ENCODE data around the gene STAG1. TPM values are rescaled to one million over a fixed set of nuclear protein-coding genes. Genes with fewer than 3 reads are reported as not detected.
"Not testable (repeated sequence)": the region's sequence is repeated elsewhere in the genome, so short reads cannot be mapped to it uniquely, and the experiment has no call there.

STAG1 gene
- total RNA-seq (2014; rRNA removed; shearing (Covaris generic)), result 43.0 and 50.6 TPM in 2 replicates

DNA sequence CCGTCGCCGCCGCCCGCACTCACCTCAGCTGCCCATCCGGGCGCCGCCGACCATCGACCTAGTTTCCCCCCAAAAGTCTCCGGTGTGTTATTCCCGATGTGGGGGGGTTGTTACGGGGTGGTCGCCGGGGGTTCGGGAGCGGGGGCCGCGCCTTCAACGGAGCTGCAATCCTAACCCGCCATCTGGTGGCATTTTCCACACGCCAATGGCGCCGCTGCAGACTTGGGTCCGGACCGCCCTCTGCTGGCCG lies at the start of gene STAG1:
Gene STAG1 (minus strand): TSS at position 207 of the 250 bp plus-strand sequence. CDS start 121,480 bp downstream, outside the sequence.
- DNase-seq (ENCODE audit: low spot score), result no peak

DNA sequence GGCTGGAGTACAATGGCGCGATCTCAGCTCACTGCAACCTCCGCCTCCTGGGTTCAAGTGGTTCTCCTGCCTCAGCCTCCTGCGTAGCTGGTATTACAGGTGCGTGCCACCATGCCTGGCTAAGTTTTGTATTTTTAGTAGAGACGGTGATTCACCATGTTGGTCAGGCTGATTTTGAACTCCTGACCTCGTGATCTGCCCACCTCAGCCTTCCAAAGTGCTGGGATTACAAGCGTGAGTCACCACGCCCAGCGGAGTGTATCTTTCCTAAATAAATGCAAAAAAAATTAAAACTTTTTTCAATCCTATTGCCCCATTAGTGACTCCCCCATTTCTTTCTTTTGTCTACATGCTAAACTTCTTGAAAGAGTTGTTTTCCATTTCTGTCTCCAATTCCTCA lies 49.0 kb upstream of the STAG1 start:
- DNase-seq (ENCODE audit: low spot score), result peak; percentile 29

DNA sequence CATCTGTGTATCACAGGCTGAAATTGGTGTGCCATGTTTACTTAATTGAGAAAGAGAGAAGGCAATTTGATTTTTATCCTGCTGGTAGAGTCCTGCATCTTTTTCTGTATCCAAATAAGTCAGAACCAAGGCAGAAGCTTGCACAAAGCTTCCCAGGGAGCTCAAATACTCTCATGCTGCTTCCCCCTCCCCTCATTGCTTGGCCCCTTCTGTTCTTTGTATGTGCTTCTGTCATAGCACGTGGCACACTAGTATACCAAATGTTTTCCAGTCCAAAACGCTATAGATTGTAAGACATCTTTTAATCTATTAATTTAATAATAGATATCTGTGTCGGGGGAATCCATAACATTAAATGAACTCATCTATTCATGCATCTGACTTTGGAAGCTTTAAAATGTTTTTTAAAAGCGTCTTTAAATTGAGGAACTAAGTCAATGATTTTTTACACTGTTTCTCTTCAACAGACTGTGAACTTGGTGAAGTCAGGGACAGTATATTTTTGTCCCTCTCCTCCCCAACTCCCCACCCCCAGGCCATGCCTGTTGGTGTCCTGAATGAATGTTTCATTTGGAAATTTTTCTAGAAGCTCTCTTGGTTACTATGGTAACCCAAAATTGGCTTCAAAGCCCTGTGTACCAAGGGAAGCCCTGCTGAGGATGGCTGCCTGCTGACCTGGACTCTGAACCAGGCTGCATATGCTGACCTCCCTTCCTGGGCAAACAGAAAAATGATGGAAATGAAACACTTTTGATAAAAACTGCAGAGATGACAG lies 40.6 kb upstream of the STAG1 start:
- no peak for DNase-seq (ENCODE audit: low spot score)

DNA sequence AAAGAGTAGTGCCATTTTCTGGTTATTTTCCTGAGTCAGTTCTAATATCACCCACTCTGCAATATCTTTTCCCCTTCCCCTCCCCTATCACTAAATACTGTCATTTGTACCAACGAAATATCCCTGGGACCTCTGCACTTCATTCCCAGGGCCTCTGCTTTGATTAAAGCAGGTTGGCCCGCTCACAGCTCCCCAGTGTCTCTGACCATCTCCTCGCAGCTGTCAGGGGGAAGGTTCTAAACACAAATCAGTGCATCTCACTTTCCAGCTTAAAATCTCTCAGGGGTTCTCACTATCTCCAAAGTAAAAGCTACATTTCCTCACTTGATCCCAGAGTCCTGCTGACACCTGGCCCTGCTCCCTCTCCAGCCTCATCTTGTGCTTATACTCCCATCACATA lies 38.6 kb upstream of the STAG1 start:
- DNase-seq (ENCODE audit: low spot score), result no peak

DNA sequence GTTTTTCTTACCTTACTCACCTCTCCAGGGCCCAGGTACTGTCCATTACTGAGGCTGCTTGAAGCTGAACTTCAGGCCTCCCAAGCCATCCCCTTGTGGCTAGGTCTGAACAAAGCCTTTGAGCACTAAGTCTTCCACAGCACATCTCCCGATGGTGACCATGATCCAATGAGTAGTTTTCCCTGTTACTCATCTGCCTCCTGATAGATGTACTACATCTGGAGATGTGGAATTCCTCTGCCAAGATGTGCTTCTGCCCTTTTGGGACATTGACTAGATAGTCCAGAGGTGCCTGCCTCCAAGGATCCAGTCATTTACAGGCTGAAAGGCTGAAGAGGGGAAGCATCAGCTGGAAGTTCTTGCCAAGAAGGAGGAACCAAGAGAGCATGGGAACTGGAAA lies 37.8 kb upstream of the STAG1 start:
- DNase-seq (ENCODE audit: low spot score), result no peak

DNA sequence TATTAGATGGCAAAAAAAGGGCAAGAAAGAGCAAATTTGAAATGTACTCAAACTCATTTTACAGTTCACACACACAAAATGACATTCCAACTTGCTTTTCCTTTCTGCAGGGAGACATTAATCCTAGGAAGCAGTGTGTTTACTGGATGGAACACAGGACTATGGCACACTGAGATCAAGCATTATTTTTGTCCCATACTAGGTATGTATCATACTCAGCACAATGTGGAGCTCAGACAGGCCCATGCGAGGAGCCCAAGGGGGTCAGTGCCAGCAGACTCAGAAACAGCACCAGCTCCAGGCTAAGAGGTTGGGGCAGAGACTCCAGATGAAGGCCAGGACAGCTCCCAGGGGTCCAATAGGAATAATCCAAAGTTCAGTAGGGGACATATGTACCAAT lies 36.0 kb upstream of the STAG1 start:
- no peak for DNase-seq (ENCODE audit: low spot score)

DNA sequence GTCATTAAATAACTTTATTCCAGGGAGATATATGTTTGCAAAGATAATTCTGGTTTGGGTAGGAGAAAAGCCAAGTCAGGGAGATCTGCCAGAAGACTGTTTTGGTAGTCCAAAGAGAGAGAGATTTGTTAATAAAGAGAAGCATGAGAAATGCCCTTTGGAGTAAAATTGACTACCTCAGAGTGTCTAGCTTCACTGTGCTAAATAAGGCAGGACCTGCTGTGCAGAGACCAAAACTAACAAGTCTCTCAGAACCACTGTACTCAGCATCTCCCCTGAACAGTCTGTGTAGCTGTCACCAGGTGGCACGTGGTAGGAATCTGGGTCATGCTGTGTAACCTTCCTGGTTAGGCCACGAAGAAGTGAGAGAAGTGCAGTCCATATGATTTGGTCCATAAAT lies 35.2 kb upstream of the STAG1 start:
- DNase-seq (ENCODE audit: low spot score), result peak; percentile 48

DNA sequence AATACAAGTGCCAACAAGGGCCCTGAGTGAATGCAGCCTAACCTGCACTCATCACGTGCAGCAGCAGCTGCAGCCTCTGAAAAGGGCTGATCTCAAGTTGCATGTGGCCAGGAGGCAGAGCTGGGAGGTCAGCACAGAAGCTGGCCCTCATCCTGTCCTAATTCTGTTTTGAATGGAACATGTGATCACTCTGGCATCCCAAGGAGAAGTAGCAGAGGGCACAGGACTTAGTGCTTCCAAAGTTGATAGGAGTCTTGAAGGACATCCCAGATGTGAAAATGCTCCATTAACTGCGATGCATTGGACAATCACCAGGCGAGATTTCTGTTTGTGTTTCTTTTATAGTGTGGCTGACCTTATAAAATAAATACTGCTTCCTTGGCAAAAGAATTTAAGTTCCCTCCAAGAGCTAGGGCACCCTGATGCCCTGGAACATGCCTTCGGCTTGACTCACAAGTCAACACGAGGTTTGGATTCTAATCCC lies 31.6 kb upstream of the STAG1 start:
- DNase-seq (ENCODE audit: low spot score), result no peak

DNA sequence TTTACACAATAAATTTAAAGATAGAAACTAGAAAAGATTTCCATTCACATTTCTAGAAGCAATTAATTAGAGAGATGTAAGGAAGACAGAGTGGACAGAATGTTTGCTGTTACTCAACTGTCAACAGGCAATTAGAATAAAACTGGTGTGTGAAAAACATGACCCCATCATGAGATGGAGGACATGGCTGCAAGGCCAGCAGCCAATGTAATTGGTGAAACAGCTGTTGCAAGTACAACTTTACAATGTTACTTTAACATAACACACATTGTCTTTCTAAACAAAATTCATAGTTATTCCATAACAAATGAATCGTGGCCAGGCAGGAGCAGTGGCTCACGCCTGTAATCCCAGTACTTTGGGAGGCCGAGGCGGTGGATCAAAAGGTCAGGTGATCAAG lies 28.6 kb upstream of the STAG1 start:
- DNase-seq (ENCODE audit: low spot score), result no peak

DNA sequence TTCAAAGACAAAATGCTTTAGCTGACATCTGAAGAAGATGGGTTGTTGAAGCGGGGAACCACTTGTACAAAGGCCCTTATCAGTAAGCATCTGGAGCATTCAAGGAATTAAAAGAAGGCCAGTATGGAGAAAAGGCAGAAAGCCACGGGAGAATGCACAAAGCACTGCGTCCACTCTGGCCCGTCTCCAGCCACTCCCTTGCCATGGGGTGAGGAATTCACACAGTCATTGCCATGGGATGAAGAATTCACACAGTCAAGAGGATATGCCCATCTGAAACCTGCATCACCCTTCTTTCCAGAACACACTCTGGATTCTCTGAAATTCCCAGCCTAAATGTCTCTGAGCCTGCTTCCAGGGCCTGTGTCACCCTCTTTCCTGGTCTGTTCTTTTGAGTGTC lies 26.7 kb upstream of the STAG1 start:
- peak; percentile 70 for DNase-seq (ENCODE audit: low spot score)

DNA sequence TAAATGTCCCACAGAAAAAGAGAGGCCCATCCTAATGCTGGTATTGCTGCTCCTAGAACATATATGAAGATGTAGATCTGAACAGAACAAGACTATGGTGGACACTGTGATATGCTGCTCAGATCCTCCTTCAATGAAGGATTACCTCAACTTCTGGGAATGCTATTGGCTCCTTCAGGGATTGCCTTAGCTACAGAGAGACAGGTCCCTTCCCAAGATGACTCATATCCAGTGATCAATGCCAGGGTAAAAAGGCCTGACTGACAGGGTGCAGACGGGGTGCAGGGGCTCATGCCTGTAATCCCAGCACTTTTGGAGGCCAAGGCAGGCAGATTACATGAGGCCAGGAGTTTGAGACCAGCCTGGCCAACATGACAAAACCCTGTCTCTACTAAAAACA lies 20.5 kb upstream of the STAG1 start:
- peak; percentile 21 for DNase-seq (ENCODE audit: low spot score)

DNA sequence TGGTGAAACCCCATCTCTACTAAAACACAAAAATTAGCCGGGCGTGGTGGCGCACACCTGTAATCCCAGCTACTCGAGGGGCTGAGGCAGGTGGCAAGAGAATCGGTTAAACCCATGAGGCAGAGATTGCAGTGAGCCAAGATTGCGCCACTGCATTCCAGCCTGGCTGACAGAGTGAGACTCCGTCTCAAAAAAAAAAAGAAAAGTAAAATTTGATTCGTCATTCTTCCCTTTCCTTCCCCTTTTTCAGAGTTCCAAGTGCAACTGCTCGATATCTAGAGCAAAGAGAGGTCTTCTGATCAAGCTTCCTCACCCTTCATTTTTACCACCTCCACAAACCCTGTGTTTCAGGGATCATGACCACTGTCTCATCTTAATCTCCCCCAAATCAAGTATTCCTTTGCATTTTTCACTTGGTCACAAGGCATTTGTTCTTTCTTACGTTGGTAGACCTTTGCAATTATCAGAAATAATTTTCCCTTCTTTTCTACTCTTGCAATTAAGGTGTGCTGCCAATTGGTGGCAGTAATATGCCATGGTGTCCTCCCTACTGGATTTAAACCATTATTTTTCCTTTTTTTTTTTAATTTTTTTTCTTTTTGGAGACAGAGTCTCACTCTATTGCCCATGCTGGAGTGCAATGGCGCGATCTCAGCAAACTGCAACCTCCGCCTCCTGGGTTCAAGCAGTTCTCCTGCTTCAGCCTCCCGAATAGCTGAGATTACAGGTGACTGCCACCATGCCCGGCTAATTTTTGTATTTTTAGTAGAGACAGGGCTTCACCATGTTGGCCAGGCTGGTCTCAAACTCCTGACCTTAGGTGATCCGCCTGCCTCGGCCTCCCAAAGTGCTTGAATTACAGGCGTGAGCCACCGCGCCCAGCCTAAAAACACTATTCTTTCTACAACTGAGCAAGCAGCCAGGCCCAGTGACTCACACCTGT lies 6.3 kb upstream of the STAG1 start:
- DNase-seq (ENCODE audit: low spot score), result not testable (repeated sequence)

DNA sequence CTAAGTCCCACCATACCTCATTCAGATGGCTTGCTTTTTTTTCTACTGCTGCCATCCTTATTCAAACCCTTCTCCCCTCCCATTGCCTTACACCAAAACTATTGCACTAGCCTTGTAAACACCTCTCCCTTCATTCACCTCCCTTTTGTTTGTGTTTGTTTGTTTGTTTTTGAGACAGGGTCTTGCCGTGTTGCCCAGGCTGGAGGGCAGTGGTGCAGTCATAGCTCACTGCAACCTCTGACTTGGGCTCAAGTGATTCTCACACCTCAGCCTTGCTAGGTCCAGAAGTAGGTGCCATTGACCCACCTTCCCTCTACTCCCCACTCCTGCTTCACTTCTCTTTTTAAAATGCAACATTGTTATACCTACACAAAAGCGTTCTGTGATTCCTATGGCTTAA lies 3.0 kb upstream of the STAG1 start:
- no peak for DNase-seq (ENCODE audit: low spot score)

DNA sequence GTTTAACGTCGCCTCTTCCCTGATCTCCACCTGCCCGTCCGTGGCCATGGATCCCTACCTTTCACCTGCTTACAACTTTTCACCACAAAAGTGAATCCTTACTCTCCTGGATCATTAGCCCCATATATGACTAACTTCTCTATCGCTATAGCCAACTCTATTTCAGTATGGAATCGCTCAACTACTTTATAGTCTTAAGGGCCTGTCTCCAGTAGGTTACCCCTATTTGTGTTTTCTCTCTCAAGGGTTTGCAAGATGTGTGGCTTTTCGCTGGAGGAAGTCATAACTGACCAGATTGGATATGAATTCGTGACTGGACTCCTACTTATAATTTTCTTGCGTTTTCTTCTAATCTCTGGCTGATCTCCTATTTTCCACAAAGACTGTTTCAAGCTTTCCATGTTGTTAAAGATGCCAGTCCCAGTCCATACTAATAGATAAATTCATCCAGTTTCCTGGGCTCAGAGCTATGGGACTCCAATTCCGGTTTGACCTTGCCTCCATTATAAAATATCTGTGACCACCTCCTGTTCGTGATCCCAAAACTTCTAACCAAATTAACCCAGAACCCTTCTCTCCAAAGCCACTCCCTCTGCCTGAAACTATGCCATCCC lies 1.3 kb upstream of the STAG1 start:
- DNase-seq (ENCODE audit: low spot score), result no peak

DNA sequence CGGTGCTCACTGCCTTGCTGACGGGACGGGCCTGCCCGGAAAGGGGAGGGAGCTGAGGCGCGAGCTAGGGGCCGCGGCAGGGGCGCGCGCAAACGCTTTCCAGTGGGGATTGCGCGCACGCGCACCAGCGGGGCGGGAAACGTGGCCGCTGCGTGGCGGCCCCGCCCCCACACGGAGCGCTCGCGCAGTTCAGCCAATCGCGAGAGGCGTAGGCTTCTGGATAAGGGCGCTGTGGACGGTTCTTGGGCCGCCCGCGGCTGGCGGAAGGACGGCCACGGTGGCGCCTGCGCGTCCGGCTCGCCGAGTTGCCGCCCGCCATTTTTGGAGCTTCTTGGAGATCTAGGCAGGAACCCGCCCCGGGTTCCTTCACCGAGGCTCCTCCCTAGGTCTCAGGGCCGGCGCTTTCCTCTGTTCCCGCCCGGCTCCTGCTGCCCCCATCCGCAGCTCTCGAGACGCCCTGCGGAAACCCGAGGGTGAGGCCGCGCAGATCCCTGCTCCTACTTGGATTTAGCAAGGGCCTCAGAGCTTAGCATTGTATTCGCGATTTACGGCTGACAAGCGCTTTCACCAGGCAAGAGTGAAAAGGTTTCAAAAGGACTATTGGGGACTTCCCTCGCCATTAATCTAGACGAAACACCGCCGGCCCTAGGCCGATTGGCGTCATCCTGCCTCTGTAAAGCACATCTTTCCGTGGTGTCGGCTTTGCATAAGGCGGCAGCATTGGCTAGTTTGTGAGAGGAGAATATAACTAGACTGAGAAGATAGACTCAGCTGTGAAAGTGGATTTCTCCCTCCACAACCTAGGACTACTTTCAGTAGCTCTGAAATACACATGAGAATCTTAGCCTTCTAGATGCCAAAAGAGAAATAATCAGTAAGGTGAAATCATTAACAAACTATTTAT lies 496 bp upstream of the STAG1 start:
- DNase-seq (ENCODE audit: low spot score), result peak; percentile 96

DNA sequence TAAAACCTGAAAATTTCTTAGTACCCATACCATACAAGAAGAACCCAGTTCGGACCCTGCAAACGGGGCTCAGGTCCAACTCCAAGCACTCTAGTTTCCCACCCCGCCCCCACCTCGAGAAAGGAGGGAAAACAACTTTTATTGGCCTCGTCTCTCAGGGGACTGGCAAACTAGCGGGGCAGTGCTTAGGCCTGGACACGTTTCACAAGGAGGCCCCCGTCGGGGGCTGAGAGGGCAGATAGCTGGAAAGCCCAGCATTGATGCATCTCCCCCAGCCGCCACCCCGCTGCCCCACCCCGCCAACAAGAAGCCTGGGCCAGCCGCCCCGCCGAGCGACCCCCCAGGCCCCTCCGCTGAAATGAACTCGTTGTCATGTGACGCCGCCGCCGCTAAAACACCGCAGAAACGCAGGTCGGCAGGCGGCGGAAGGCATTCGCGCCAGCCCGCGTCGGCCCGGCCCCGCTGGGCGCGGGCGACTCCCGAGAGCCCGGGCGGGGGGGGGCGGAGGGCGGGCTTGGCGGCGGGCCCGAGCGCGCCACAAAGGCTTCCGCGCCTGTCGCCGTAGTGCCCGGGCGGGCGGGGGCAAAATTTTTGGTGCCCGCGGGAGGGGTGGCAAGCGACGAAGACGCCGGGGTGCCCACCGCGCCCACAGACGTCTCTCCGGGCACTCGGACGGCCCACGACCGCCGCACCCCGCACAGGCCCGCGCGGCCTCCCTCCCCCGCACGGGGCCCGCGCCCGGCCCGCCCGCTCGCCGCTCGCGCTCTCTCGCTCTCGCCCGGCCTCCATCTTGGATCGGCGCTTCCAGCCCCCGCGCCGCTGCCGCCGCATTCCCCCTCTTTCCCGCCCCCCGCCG lies 634 bp downstream of the STAG1 start:
- peak; percentile 63 for DNase-seq (ENCODE audit: low spot score)

DNA sequence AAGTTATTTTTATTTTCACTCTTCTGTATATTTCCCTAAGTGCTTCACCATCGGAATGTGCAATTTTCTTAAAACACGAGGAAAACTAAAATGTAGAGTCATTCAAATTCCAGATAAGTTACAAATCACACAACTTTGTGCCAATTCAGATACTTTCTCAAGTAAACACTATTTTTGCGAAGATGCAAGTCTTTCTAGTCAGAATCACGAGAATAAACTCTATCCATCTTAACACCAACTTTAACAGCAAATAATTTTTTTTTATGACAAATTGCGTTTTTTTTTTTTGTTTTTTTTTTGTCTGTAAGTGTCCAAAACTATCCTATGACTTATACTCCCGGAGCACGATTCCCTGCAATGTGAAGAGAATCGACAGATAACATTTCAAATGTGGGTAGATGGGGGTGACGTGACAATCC lies 1.3 kb downstream of the STAG1 start:
- DNase-seq (ENCODE audit: low spot score), result peak; percentile 25

DNA sequence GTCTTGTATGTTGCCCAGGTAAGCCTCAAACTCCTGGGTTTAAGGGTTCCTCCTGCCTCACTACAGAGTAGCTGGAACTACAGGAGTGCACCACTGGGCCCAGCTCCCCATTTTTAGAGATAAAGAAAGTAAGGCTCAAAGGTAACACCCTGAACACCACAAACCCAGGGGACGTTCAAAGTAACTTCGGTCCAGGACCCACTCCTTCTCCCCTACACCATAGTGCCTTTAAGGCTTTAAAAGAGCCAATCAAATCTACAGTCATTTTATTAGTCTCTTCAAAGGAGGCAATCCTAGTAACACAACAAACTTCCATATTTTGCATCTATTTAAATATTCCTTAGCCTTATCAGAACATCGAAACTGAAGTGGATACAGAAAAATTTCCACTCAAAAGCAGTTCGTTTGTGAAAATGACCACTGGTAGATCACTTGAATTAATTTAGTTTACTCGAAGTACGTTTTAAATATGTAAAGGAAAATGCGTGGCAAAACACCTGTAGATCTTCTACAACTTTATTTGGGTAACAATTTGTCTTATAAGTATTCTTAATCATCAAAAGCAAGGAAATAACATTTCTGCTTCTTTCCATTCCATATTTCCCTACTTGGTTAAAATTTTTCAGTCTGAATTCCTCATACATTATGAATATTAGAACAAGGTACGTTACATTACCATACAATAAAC lies 1.8 kb downstream of the STAG1 start:
- DNase-seq (ENCODE audit: low spot score), result peak; percentile 32

DNA sequence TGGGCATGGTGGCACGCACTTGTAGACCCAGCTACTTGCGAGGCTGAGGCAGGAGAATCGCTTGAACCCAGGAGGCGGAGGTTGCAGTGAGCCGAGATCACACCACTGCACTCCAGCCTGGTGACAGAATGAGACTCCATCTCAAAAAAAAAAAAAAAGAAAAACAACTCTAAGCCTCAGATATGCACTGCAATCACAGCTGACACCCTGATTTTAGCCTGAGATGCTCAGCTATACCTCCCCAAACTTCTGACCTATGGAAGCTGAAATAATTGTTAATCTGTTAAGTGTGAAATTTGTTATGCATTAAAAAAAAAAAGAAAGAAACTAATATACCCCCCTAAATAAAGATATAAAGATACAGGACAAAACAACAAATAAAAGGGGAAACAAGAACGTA lies 2.6 kb downstream of the STAG1 start:
- not testable (repeated sequence) for DNase-seq (ENCODE audit: low spot score)

DNA sequence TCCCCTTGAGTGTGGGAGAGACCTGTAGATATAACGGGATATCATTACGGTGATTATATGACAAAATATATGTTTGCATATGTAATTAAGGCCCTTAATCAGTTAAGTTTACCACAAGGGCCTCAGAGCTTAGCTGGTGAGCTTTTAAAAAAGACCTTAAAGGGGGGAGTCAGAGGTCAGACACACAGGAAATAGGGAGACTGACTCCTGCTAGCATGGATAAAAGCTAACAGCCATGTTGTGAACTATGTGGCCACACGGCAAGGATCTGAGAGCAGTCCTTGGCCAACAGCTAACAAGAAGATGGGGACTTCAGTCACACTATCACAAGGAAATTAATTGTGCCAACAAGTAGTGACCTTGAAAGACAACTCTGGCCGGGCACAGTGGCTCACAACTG lies 3.1 kb downstream of the STAG1 start:
- no peak for DNase-seq (ENCODE audit: low spot score)

Data from A172 (cell line).